ENCODE results near the gene DMAC1.

The DMAC1 gene

GRCh38 chr9:7782400-7783120 lies 17.0 kb downstream of the DMAC1 start:
- no peak for DNase-seq

DNA sequence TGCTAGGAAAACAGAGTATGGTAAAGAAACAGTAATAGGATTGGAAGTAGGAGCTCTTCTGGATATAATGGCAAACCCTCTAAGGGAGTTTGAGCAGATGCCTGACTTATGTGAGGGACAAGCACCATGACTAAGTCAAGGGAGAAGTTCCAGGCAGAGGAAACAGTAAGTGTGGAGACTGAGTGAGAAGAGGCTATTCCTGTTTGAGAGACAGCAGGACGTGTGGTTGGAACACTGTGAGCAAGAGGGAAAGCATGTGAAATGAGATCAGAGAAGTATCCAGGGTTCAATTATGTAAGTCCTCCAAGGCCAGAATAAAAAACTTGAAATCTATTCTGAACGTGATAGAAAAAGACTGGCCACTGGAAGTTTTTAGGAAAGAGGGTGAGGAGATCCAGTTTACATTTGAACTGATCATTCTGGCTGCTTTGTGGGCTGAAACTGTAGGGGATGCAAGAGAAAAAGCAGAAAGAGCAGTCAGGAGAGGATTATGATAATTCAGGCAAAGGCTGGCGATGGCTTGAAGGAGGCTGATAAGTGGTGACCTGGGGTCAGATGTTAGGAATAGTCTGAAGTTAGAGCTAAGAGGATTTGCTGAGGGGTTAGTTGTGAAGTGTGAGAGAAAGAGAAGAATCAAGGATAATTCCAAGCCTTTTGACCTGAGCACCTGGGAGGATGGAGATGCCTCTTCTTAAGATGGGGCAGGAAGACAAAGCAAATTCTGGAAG lies 19.2 kb downstream of the DMAC1 start:
- DNase-seq = no peak

DNA sequence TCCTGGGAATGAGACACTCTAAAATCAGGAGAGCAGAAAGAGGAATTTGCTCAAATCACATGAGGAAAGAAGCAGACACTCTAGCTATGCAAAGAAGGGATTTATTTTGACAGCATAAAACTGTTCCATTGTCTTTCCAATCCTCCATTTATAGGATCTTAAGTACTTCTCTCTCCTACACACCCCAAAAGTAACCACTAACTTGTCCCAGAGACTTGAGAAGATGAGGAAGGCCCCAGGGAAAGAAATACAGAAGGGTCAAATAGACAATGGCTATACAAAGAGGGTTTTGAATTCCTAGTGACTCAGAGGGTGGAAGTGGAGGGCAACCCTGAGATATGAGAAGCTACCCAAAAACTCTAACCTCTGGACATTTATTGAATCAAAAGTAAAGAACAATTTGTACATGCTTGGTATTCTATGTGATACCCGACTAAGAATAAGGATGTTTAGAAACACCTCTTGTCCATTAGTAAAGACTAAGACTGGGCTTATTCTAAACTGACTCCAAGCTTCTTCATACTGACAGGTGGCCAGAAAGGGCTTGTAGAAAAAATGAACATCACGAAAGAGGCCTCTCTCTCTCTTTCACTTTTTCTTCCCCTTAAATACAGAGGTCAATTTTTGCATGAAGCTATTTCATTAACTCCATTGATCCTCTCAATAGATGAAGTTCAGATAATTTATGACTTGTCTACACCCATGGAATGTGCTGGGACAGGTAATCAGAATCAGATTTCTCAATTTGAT lies 20.6 kb downstream of the DMAC1 start:
- DNase-seq = no peak

DNA sequence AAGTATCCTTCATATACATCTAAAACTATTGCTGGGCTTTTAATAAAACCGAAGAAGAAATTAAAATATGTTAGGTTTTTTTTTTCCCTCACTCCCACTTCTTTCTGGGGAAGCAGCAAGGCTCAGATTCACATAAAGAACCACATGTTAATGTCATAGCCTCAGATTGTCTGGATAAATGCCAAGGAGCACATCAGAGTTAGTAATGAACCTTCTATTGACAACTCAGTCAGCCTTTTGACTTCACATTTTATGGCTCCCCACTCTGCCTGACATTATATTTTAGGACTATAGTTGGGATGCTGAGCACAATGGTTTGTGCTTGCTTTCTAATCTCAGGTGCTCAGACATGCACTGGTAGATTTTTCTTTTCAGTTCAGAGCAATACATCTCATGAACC lies 21.8 kb downstream of the DMAC1 start:
- DNase-seq = no peak

DNA sequence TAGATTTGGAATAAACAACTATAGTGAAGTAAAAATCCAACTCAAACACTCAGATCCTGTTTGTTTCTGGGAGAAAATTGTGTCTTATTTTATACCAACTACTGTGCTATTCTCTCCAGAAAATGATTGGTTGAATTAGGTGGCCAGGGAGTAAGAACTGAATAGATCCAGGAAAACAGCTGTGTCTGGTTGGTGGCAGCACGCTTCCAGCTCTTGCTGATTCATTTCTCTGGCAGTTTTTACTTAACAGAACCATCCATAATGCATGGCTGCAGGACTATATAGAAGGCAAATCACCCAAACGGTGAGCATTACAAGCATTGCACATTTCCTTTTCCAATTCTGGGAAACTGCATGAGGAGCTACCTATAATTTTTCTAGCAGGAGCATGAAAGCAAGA lies 29.5 kb downstream of the DMAC1 start:
- no peak for DNase-seq

- no peak for DNase-seq
Measured at GRCh38 chr9:7762600-7762999, 37.0 kb downstream of the DMAC1 start.

GRCh38 chr9:7760014-7760415 lies 39.6 kb downstream of the DMAC1 start:
- no peak for DNase-seq

DNA sequence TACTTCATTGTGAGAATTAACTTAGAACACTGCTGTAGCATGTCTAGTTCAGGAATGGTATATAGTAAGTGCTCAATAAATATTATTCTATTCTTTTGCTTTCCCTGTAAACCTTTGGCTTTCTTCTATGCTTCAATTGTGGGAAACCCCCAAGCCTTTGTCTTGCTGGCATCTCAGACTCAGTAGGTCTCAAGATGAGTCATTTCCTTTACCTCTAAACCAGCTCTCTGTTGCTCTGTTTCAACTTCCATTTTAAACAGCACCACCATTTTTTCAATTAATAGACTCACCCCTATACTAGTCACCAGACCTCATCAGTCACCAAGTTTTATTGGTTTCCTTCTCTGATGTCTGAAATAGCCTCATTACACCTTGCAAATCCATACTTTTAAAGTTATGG lies 43.5 kb downstream of the DMAC1 start:
- no peak for DNase-seq

DNA sequence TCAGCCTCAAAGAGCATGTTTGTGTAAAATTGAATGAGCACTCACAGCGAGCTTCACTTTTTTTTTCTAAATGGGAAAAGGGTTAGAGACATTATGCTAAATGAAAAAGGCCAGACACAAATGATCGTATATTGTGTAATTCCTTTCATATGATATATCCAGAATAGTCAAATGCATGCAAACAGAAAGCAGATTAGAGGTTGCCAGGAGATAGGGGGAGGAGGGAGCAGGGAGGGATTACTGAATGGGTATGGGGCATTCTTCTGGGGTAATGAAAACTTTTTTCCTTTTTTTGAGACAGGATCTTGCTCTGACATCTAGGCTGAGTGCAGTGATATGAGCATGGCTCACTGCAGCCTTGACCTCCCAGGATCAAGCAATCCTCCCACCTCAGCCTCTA lies 47.1 kb downstream of the DMAC1 start:
- DNase-seq = no peak
